Measurements from ENCODE around the gene L2HGDH. TPM values are rescaled to one million over a fixed set of nuclear protein-coding genes. Genes with fewer than 3 reads are reported as not detected.

Gene L2HGDH
- total RNA-seq, 2 donors from 2014 or later = 3.4 to 4.9 TPM

GRCh38 chr14:50230401-50230700 lies 81.7 kb downstream of the L2HGDH start:
- TF ChIP-seq POLR2A (IDR thresholded peaks at IDR 0.05) (no peak), CTCF (IDR thresholded peaks at IDR 0.05) (no peak)
- DNase-seq = no peak

GRCh38 chr14:50229681-50230080 lies 82.3 kb downstream of the L2HGDH start:
- H3K4me1 ChIP-seq = peaks cover 56% of the 10 kb centered on the region
- no peaks in the 10 kb centered on the region for H3K27me3 ChIP-seq
- H3K27ac ChIP-seq = peak overlapping the region in 3 of 4 donors; percentile 94 to 99 (median 96)
- WGBS, 2 donors = 30 to 35% methylated on average over 2 of the region's 2 CpGs
- no peak overlapping the region for H3K4me3 ChIP-seq
- ATAC-seq (no peak), DNase-seq (no peak)
- H3K36me3 ChIP-seq (replicated peaks in 1 of 2; ENCODE audit: insufficient read depth in 1 of 2, low read depth in 2 of 2) = no peaks in the 10 kb centered on the region
- H3K9me3 ChIP-seq = no peaks in the 10 kb centered on the region
- intact Hi-C loops (cut with DNase I) = no loop called here
- TF ChIP-seq POLR2A (IDR thresholded peaks at IDR 0.05) = no peak
- no peak for TF ChIP-seq CTCF (IDR thresholded peaks at IDR 0.05)

More at GRCh38 chr14:50230401-50230700, 81.7 kb downstream of the L2HGDH start:
- H3K4me3 ChIP-seq = peak overlapping the region in 1 of 2 donors; percentile 34
- no peaks in the 10 kb centered on the region for H3K27me3 ChIP-seq
- 1 to 2% methylated on average over 6 of the region's 6 CpGs for WGBS, 2 donors
- intact Hi-C loops (cut with DNase I) = no loop called here
- H3K4me1 ChIP-seq = peaks cover 49% of the 10 kb centered on the region
- H3K27ac ChIP-seq = peak overlapping the region; percentile 94 to 99 (median 96)
- ATAC-seq = no peak
- H3K9me3 ChIP-seq = no peaks in the 10 kb centered on the region
- H3K36me3 ChIP-seq (replicated peaks in 1 of 2; ENCODE audit: insufficient read depth in 1 of 2, low read depth in 2 of 2) = no peaks in the 10 kb centered on the region

GRCh38 chr14:50228313-50228712 lies 83.7 kb downstream of the L2HGDH start:
- H3K36me3 ChIP-seq (replicated peaks in 1 of 2; ENCODE audit: insufficient read depth in 1 of 2, low read depth in 2 of 2) = no peaks in the 10 kb centered on the region
- H3K9me3 ChIP-seq = no peaks in the 10 kb centered on the region
- no peak overlapping the region for H3K4me3 ChIP-seq
- TF ChIP-seq CTCF (IDR thresholded peaks at IDR 0.05) (no peak), POLR2A (IDR thresholded peaks at IDR 0.05) (no peak)
- H3K4me1 ChIP-seq = peaks cover 60% of the 10 kb centered on the region
- no peak overlapping the region for H3K27ac ChIP-seq
- intact Hi-C loops (cut with DNase I) = no loop called here
- 95 to 97% methylated on average over 2 of the region's 2 CpGs for WGBS, 2 donors
- ATAC-seq (no peak), DNase-seq (no peak)
- no peaks in the 10 kb centered on the region for H3K27me3 ChIP-seq

- peaks cover 53% of the 10 kb centered on the region for H3K4me1 ChIP-seq
- no peaks in the 10 kb centered on the region for H3K9me3 ChIP-seq
- H3K4me3 ChIP-seq = no peak overlapping the region
- intact Hi-C loops (cut with DNase I) = no loop called here
- TF ChIP-seq POLR2A (IDR thresholded peaks at IDR 0.05) (no peak), CTCF (IDR thresholded peaks at IDR 0.05) (no peak)
- H3K27ac ChIP-seq = peak overlapping the region in 3 of 4 donors; percentile 64 to 78 (median 67)
- 54 to 70% methylated on average over 5 of the region's 5 CpGs for WGBS, 2 donors
- ATAC-seq (no peak), DNase-seq (no peak)
- H3K27me3 ChIP-seq = no peaks in the 10 kb centered on the region
- no peaks in the 10 kb centered on the region for H3K36me3 ChIP-seq (replicated peaks in 1 of 2; ENCODE audit: insufficient read depth in 1 of 2, low read depth in 2 of 2)
These were observed 86.1 kb downstream of the L2HGDH start for GRCh38 chr14:50225974-50226297.

- WGBS, 2 donors = 26 to 36% methylated on average over 5 of the region's 5 CpGs
- H3K4me3 ChIP-seq = no peak overlapping the region
- H3K9me3 ChIP-seq = no peaks in the 10 kb centered on the region
- no peaks in the 10 kb centered on the region for H3K27me3 ChIP-seq
- no peak for TF ChIP-seq POLR2A (IDR thresholded peaks at IDR 0.05)
- TF ChIP-seq CTCF (IDR thresholded peaks at IDR 0.05) = no peak
- intact Hi-C loops (cut with DNase I) = no loop called here
- H3K36me3 ChIP-seq (replicated peaks in 1 of 2; ENCODE audit: insufficient read depth in 1 of 2, low read depth in 2 of 2) = no peaks in the 10 kb centered on the region
- DNase-seq (peak in 3 of 4 donors; percentile 15 to 59 (median 25)), ATAC-seq (peak; percentile 93)
- peak overlapping the region in 3 of 4 donors; percentile 64 to 78 (median 67) for H3K27ac ChIP-seq
- H3K4me1 ChIP-seq = peaks cover 53% of the 10 kb centered on the region
These were observed 86.7 kb downstream of the L2HGDH start for GRCh38 chr14:50225067-50225973.
